HG02840 (cell line): ENCODE data around the gene NT5C1B.

Experiments used
- ATAC-seq: cut with Tn5 transposase; IDR thresholded peaks from one replicate; pipeline ENCODE4 v1.9.1; 2021; ENCODE audit warnings: mild to moderate bottlenecking, moderate library complexity, moderate number of reproducible peaks; ENCODE audit not compliant: unreplicated experiment, low FRiP score

The NT5C1B gene

GRCh38 chr2:18552351-18553077 lies 36.9 kb downstream of the NT5C1B start:
- no peak for ATAC-seq

GRCh38 chr2:18551623-18552022 lies 37.7 kb downstream of the NT5C1B start:
- no peak for ATAC-seq

- no peak for ATAC-seq
Observed at GRCh38 chr2:18551169-18551568, 38.2 kb downstream of the NT5C1B start.

GRCh38 chr2:18550433-18550832 lies 38.9 kb downstream of the NT5C1B start:
- no peak for ATAC-seq

GRCh38 chr2:18549083-18549482 lies 40.3 kb downstream of the NT5C1B start:
- no peak for ATAC-seq

GRCh38 chr2:18548621-18549020 lies 40.7 kb downstream of the NT5C1B start:
- ATAC-seq = no peak

GRCh38 chr2:18546567-18546966 lies 42.8 kb downstream of the NT5C1B start:
- ATAC-seq = no peak

GRCh38 chr2:18545384-18545783 lies 44.0 kb downstream of the NT5C1B start:
- ATAC-seq = no peak

- no peak for ATAC-seq
Observed at GRCh38 chr2:18544171-18544570, 45.2 kb downstream of the NT5C1B start.

GRCh38 chr2:18540872-18541271 lies 48.5 kb downstream of the NT5C1B start:
- ATAC-seq = no peak

GRCh38 chr2:18536697-18537096 lies 52.7 kb downstream of the NT5C1B start:
- ATAC-seq = no peak

GRCh38 chr2:18536100-18536499 lies 53.3 kb downstream of the NT5C1B start:
- no peak for ATAC-seq

GRCh38 chr2:18531194-18531593 lies 58.2 kb downstream of the NT5C1B start:
- no peak for ATAC-seq

GRCh38 chr2:18527822-18528221 lies 61.5 kb downstream of the NT5C1B start:
- ATAC-seq = no peak

- ATAC-seq = no peak
Observed at GRCh38 chr2:18527326-18527725, 62.0 kb downstream of the NT5C1B start.

GRCh38 chr2:18526429-18526828 lies 62.9 kb downstream of the NT5C1B start:
- no peak for ATAC-seq

GRCh38 chr2:18525852-18526251 lies 63.5 kb downstream of the NT5C1B start:
- no peak for ATAC-seq

- ATAC-seq = no peak
Observed at GRCh38 chr2:18525236-18525635, 64.1 kb downstream of the NT5C1B start.

GRCh38 chr2:18522484-18523146 lies 66.8 kb downstream of the NT5C1B start:
- no peak for ATAC-seq

GRCh38 chr2:18520451-18521425 lies 68.6 kb downstream of the NT5C1B start:
- peak; percentile 67 for ATAC-seq

- ATAC-seq = no peak
Observed at GRCh38 chr2:18519914-18520450, 69.4 kb downstream of the NT5C1B start.
